ENCODE data around the gene SRSF7.
"Not testable (repeated sequence)": the region's sequence is repeated elsewhere in the genome, so short reads cannot be mapped to it uniquely, and the experiment has no call there.

Gene SRSF7

DNA sequence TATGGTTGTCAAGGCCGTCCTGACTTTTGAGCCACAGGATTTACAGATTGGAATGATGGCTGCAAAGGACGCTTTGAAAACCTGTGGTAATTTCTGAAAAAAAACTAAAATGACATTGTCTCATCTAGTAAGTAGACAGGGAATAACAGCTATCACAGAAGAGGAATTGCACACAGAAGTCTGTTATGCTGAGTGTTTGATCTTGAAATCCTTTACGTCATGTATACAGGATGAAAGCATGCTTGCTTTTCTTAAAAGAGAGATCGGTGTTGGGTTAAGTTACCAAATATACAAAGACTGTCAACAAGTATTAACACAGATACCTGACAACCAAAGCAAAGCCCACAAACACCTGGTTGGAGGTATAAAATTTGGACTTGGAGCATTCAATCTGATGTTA lies 12.6 kb upstream of the SRSF7 start (continued):
- TF ChIP-seq, protein P1, sequence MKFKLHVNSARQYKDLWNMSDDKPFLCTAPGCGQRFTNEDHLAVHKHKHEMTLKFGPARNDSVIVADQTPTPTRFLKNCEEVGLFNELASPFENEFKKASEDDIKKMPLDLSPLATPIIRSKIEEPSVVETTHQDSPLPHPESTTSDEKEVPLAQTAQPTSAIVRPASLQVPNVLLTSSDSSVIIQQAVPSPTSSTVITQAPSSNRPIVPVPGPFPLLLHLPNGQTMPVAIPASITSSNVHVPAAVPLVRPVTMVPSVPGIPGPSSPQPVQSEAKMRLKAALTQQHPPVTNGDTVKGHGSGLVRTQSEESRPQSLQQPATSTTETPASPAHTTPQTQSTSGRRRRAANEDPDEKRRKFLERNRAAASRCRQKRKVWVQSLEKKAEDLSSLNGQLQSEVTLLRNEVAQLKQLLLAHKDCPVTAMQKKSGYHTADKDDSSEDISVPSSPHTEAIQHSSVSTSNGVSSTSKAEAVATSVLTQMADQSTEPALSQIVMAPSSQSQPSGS (tag by site-specific recombination; IDR thresholded peaks at IDR 0.05; ENCODE audit: low read depth) = no peak
- TF ChIP-seq IKZF3 (tag by site-specific recombination; IDR thresholded peaks at IDR 0.05) (no peak), ZEB2 (tag by site-specific recombination; IDR thresholded peaks at IDR 0.05) (no peak), ZNF571 (tag by site-specific recombination; IDR thresholded peaks at IDR 0.05) (no peak), ZNF23 (tag by site-specific recombination; IDR thresholded peaks at IDR 0.05; ENCODE audit: borderline replicate concordance) (no peak)
- TF ChIP-seq, protein P2, sequence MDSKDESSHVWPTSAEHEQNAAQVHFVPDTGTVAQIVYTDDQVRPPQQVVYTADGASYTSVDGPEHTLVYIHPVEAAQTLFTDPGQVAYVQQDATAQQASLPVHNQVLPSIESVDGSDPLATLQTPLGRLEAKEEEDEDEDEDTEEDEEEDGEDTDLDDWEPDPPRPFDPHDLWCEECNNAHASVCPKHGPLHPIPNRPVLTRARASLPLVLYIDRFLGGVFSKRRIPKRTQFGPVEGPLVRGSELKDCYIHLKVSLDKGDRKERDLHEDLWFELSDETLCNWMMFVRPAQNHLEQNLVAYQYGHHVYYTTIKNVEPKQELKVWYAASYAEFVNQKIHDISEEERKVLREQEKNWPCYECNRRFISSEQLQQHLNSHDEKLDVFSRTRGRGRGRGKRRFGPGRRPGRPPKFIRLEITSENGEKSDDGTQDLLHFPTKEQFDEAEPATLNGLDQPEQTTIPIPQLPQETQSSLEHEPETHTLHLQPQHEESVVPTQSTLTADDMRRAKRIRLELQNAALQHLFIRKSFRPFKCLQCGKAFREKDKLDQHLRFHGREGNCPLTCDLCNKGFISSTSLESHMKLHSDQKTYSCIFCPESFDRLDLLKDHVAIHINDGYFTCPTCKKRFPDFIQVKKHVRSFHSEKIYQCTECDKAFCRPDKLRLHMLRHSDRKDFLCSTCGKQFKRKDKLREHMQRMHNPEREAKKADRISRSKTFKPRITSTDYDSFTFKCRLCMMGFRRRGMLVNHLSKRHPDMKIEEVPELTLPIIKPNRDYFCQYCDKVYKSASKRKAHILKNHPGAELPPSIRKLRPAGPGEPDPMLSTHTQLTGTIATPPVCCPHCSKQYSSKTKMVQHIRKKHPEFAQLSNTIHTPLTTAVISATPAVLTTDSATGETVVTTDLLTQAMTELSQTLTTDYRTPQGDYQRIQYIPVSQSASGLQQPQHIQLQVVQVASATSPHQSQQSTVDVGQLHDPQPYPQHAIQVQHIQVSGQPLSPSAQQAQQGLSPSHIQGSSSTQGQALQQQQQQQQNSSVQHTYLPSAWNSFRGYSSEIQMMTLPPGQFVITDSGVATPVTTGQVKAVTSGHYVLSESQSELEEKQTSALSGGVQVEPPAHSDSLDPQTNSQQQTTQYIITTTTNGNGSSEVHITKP (tag by site-specific recombination; IDR thresholded peaks at IDR 0.05) = no peak

DNA sequence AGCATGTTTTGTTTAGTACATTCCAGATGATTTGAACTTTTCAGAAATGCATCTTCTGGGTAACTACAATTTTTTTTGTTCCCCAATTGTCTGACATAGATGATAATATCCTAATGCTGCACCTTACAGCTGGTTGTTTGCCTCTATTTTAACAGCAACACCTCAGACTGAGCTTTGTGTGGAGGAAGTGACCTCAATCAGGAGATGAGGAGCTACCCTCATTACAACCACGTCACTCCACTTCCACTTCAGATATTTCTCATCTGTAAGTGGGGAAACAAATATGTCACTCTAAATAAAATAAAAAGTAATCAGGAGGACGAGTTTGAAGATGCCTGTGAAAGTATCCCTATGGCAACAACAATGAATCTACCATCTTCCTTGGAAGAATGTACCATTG lies 12.1 kb upstream of the SRSF7 start:
- no peak overlapping the region for H3K4me3 ChIP-seq (ENCODE audit: low read depth, low read length)
- no peaks in the 10 kb centered on the region for H3K9me3 ChIP-seq (ENCODE audit: control insufficient read depth, insufficient read depth, low read depth, low read length)
- ChIA-PET POLR2A (interaction anchor here (6.8 kb wide), 1 partner anchor 12 kb away, joined by 65 read pairs; the partner anchor contains the start of gene SRSF7), CTCF (no interaction called here)
- H3K27ac ChIP-seq (ENCODE audit: extremely low read depth, low read depth, low read length) = no peak overlapping the region
- TF ChIP-seq ZNF169 (tag by site-specific recombination; IDR thresholded peaks at IDR 0.05) = no peak
- TF ChIP-seq, protein P3, sequence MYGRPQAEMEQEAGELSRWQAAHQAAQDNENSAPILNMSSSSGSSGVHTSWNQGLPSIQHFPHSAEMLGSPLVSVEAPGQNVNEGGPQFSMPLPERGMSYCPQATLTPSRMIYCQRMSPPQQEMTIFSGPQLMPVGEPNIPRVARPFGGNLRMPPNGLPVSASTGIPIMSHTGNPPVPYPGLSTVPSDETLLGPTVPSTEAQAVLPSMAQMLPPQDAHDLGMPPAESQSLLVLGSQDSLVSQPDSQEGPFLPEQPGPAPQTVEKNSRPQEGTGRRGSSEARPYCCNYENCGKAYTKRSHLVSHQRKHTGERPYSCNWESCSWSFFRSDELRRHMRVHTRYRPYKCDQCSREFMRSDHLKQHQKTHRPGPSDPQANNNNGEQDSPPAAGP (tag by site-specific recombination; IDR thresholded peaks at IDR 0.05) = no peak
- no peak for TF ChIP-seq YY1 (tag by site-specific recombination; IDR thresholded peaks at IDR 0.05)
- TF ChIP-seq ZNF473 (tag by site-specific recombination; IDR thresholded peaks at IDR 0.05) = no peak
- TF ChIP-seq ZNF621 (tag by site-specific recombination; IDR thresholded peaks at IDR 0.05) = no peak
- TF ChIP-seq, protein P4, sequence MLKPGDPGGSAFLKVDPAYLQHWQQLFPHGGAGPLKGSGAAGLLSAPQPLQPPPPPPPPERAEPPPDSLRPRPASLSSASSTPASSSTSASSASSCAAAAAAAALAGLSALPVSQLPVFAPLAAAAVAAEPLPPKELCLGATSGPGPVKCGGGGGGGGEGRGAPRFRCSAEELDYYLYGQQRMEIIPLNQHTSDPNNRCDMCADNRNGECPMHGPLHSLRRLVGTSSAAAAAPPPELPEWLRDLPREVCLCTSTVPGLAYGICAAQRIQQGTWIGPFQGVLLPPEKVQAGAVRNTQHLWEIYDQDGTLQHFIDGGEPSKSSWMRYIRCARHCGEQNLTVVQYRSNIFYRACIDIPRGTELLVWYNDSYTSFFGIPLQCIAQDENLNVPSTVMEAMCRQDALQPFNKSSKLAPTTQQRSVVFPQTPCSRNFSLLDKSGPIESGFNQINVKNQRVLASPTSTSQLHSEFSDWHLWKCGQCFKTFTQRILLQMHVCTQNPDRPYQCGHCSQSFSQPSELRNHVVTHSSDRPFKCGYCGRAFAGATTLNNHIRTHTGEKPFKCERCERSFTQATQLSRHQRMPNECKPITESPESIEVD (tag by site-specific recombination; IDR thresholded peaks at IDR 0.05) = no peak
- TF ChIP-seq OVOL3 (tag by site-specific recombination; IDR thresholded peaks at IDR 0.05) = no peak
- H3K4me1 ChIP-seq (ENCODE audit: control insufficient read depth, insufficient read depth, low read length) = no peaks in the 10 kb centered on the region
- H3K36me3 ChIP-seq (ENCODE audit: control insufficient read depth in 2 of 2, insufficient read depth in 1 of 2, low read length in 2 of 2) = no peaks in the 10 kb centered on the region

DNA sequence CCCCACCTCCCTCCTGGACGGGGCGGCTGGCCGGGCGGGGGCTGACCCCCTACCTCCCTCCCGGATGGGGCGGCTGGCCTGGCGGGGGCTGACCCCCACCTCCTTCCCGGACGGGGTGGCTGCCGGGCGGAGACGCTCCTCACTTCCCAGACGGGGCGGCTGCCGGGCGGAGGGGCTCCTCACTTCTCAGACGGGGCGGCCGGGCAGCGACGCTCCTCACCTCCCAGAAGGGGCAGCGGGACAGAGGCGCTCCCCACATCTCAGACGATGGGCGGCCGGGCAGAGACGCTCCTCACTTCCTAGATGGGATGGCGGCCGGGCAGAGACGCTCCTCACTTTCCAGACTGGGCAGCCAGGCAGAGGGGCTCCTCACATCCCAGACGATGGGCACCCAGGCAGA lies 4.7 kb upstream of the SRSF7 start:
- H3K9me3 ChIP-seq (ENCODE audit: control insufficient read depth, insufficient read depth, low read depth, low read length); H3K4me3 ChIP-seq (ENCODE audit: low read depth, low read length); CTCF ChIA-PET; H3K4me1 ChIP-seq (ENCODE audit: control insufficient read depth, insufficient read depth, low read length); POLR2A ChIA-PET; H3K27ac ChIP-seq (ENCODE audit: extremely low read depth, low read depth, low read length); H3K36me3 ChIP-seq (ENCODE audit: control insufficient read depth in 2 of 2, insufficient read depth in 1 of 2, low read length in 2 of 2): not testable (repeated sequence)

Data from HEK293 (cell line).